Liver (tissue), 3 donors: ENCODE data around the gene IL1RL1.

Experiments
- FOXA1 ChIP-seq: IDR thresholded peaks from 2 replicates; pipeline ENCODE4 v1.6.1; 2016; ENCODE audit warnings: antibody characterized with exemption
- JUND ChIP-seq, 2 donors: IDR thresholded peaks; 2 replicates each; pipeline ENCODE4 v1.6.1; 2016; ENCODE audit warnings: antibody characterized with exemption in 2 of 2
- NR2F2 ChIP-seq: IDR thresholded peaks from 2 replicates; pipeline ENCODE4 v1.6.1; 2016; ENCODE audit warnings: antibody characterized with exemption
- RAD21 ChIP-seq, 2 donors: IDR thresholded peaks; 2 replicates each; pipeline ENCODE4 v1.6.1; 2016; ENCODE audit warnings: antibody characterized with exemption in 2 of 2, mild to moderate bottlenecking in 2 of 2
- RXRA ChIP-seq, 2 donors: IDR thresholded peaks; 2 replicates each; pipeline ENCODE4 v1.6.1; 2017 to 2018; ENCODE audit warnings: antibody characterized with exemption in 2 of 2, mild to moderate bottlenecking in 1 of 2
- TF ChIP-seq, protein P1 (sequence below): fragments of 150-350 bp; IDR thresholded peaks from 2 replicates; pipeline ENCODE4 v1.5.1; 2017; ENCODE audit warnings: improper control_type of control experiment, low read depth, low read length; ENCODE audit not compliant: missing input control
- TF ChIP-seq, protein P2 (sequence below): IDR thresholded peaks from 2 replicates; pipeline ENCODE4 v1.6.1; 2016; ENCODE audit warnings: antibody characterized with exemption, mild to moderate bottlenecking
- TF ChIP-seq, protein P3 (sequence below): IDR thresholded peaks from 2 replicates; pipeline ENCODE4 v1.6.1; 2016; ENCODE audit warnings: antibody characterized with exemption
- donor health status: healthy.
- donor health status: healthy.

DNA sequence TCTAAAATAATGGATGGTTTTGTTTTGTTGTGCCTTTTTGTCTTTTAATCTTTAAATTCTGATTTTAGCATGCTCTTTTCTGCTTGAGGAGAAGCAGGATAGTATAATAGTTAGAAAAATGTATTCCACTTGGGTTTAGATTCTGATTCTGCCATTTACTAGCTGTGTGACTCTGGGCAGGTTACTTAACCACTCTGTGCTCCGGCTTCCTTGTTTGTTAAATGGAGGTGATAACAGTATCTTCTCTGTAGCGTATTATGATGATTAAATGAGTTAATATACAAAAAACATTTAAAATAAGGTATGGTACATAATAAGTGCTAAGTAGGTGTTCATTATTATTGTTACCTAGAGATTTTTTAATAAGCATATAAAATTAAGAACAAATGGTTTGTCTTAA, 84.6 kb downstream of the IL1RL1 start:
- TF ChIP-seq, protein P1, sequence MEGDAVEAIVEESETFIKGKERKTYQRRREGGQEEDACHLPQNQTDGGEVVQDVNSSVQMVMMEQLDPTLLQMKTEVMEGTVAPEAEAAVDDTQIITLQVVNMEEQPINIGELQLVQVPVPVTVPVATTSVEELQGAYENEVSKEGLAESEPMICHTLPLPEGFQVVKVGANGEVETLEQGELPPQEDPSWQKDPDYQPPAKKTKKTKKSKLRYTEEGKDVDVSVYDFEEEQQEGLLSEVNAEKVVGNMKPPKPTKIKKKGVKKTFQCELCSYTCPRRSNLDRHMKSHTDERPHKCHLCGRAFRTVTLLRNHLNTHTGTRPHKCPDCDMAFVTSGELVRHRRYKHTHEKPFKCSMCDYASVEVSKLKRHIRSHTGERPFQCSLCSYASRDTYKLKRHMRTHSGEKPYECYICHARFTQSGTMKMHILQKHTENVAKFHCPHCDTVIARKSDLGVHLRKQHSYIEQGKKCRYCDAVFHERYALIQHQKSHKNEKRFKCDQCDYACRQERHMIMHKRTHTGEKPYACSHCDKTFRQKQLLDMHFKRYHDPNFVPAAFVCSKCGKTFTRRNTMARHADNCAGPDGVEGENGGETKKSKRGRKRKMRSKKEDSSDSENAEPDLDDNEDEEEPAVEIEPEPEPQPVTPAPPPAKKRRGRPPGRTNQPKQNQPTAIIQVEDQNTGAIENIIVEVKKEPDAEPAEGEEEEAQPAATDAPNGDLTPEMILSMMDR: no peak
- TF ChIP-seq RXRA (IDR thresholded peaks at IDR 0.05): no peak
- no peak for TF ChIP-seq RAD21 (IDR thresholded peaks at IDR 0.05)
- TF ChIP-seq JUND (IDR thresholded peaks at IDR 0.05): no peak
- no peak for TF ChIP-seq FOXA1
- TF ChIP-seq NR2F2: no peak
- TF ChIP-seq, protein P2, sequence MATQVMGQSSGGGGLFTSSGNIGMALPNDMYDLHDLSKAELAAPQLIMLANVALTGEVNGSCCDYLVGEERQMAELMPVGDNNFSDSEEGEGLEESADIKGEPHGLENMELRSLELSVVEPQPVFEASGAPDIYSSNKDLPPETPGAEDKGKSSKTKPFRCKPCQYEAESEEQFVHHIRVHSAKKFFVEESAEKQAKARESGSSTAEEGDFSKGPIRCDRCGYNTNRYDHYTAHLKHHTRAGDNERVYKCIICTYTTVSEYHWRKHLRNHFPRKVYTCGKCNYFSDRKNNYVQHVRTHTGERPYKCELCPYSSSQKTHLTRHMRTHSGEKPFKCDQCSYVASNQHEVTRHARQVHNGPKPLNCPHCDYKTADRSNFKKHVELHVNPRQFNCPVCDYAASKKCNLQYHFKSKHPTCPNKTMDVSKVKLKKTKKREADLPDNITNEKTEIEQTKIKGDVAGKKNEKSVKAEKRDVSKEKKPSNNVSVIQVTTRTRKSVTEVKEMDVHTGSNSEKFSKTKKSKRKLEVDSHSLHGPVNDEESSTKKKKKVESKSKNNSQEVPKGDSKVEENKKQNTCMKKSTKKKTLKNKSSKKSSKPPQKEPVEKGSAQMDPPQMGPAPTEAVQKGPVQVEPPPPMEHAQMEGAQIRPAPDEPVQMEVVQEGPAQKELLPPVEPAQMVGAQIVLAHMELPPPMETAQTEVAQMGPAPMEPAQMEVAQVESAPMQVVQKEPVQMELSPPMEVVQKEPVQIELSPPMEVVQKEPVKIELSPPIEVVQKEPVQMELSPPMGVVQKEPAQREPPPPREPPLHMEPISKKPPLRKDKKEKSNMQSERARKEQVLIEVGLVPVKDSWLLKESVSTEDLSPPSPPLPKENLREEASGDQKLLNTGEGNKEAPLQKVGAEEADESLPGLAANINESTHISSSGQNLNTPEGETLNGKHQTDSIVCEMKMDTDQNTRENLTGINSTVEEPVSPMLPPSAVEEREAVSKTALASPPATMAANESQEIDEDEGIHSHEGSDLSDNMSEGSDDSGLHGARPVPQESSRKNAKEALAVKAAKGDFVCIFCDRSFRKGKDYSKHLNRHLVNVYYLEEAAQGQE: no peak
- TF ChIP-seq, protein P3, sequence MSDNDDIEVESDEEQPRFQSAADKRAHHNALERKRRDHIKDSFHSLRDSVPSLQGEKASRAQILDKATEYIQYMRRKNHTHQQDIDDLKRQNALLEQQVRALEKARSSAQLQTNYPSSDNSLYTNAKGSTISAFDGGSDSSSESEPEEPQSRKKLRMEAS: no peak
